Stimulated activated CD8-positive, alpha-beta memory T cell treated with anti-CD3 and anti-CD28 coated beads, Interleukin-15, amount 100 ng/mL, for 1 hour (primary cell): ENCODE results near the gene LTO1.
"Not testable (repeated sequence)": the region's sequence is repeated elsewhere in the genome, so short reads cannot be mapped to it uniquely, and the experiment has no call there.

Experiments used
- DNase-seq: peaks from one replicate; pipeline ENCODE4 v3.0.0-alpha.2; 2020; ENCODE audit warnings: low read depth

Gene LTO1

GRCh38 chr11:69700278-69701140 lies 25.4 kb upstream of the LTO1 start:
- no peak for DNase-seq

GRCh38 chr11:69699213-69699612 lies 24.1 kb upstream of the LTO1 start:
- no peak for DNase-seq

- DNase-seq = no peak
Measured at GRCh38 chr11:69698362-69698761, 23.2 kb upstream of the LTO1 start.

- DNase-seq = no peak
Measured at GRCh38 chr11:69697861-69698260, 22.7 kb upstream of the LTO1 start.

- DNase-seq = no peak
Measured at GRCh38 chr11:69697469-69697843, 22.3 kb upstream of the LTO1 start.

GRCh38 chr11:69696749-69697468 lies 21.8 kb upstream of the LTO1 start:
- no peak for DNase-seq

GRCh38 chr11:69695995-69696394 lies 20.8 kb upstream of the LTO1 start:
- not testable (repeated sequence) for DNase-seq

GRCh38 chr11:69695581-69695980 lies 20.4 kb upstream of the LTO1 start:
- DNase-seq = no peak

GRCh38 chr11:69694781-69695180 lies 19.6 kb upstream of the LTO1 start:
- no peak for DNase-seq

GRCh38 chr11:69692422-69692821 lies 17.3 kb upstream of the LTO1 start:
- no peak for DNase-seq

GRCh38 chr11:69691463-69691862 lies 16.3 kb upstream of the LTO1 start:
- no peak for DNase-seq

GRCh38 chr11:69689484-69690319 lies 14.5 kb upstream of the LTO1 start:
- no peak for DNase-seq

GRCh38 chr11:69687969-69688771 lies 13.0 kb upstream of the LTO1 start:
- not testable (repeated sequence) for DNase-seq

GRCh38 chr11:69686856-69687255 lies 11.7 kb upstream of the LTO1 start:
- DNase-seq = no peak

- no peak for DNase-seq
Measured at GRCh38 chr11:69686452-69686851, 11.3 kb upstream of the LTO1 start.

GRCh38 chr11:69685348-69685747 lies 10.2 kb upstream of the LTO1 start:
- DNase-seq = no peak

GRCh38 chr11:69684651-69685050 lies 9.5 kb upstream of the LTO1 start:
- no peak for DNase-seq

GRCh38 chr11:69683764-69684333 lies 8.7 kb upstream of the LTO1 start:
- DNase-seq = no peak

- no peak for DNase-seq
Measured at GRCh38 chr11:69682681-69683326, 7.7 kb upstream of the LTO1 start.

GRCh38 chr11:69682221-69682620 lies 7.1 kb upstream of the LTO1 start:
- DNase-seq = no peak

- no peak for DNase-seq
Measured at GRCh38 chr11:69680688-69681087, 5.5 kb upstream of the LTO1 start.
